Esophagus squamous epithelium (tissue), 4 donors: ENCODE measurements around the gene CASTOR1.

ENCODE experiments used
- POLR2A ChIP-seq, 4 donors: fragments of 450-650 bp; IDR thresholded peaks; one replicate each; pipeline ENCODE4 v1.6.1; 2017; ENCODE audit warnings: antibody characterized with exemption in 4 of 4, mild to moderate bottlenecking in 4 of 4, moderate library complexity in 3 of 4
- TF ChIP-seq, protein P1 (sequence below), 6 experiments: fragments of 450-650 bp in 4 of 6; fragments of 200-600 bp in 2 of 6; sonication (generic) in 2 of 6; IDR thresholded peaks; one replicate each; pipeline ENCODE4 v1.5.1; 2016 to 2019; ENCODE audit warnings: antibody characterized with exemption in 6 of 6, mild to moderate bottlenecking in 4 of 6, moderate library complexity in 4 of 6

DNA sequence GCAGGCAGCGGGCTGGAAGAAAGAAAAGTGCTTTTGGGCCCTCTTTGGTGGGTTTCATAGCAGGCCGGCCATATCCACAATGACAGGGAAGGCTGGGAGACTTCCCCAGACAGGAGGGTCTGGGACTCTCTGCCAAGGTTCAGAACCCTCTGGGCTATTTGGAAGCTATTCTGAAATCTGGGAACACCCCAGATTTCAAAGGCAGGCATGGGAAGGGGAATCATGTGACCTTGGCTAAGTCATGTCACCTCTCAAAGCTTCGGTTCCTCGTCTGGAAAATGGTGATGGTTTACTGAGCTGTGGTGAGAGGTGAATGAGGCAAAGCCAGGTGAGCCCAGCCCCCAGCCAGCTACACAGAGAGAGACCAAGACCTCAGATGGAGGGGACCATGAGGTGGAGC, 4.6 kb downstream of the CASTOR1 start:
- TF ChIP-seq POLR2A (IDR thresholded peaks at IDR 0.05), result no peak
- TF ChIP-seq, protein P1, sequence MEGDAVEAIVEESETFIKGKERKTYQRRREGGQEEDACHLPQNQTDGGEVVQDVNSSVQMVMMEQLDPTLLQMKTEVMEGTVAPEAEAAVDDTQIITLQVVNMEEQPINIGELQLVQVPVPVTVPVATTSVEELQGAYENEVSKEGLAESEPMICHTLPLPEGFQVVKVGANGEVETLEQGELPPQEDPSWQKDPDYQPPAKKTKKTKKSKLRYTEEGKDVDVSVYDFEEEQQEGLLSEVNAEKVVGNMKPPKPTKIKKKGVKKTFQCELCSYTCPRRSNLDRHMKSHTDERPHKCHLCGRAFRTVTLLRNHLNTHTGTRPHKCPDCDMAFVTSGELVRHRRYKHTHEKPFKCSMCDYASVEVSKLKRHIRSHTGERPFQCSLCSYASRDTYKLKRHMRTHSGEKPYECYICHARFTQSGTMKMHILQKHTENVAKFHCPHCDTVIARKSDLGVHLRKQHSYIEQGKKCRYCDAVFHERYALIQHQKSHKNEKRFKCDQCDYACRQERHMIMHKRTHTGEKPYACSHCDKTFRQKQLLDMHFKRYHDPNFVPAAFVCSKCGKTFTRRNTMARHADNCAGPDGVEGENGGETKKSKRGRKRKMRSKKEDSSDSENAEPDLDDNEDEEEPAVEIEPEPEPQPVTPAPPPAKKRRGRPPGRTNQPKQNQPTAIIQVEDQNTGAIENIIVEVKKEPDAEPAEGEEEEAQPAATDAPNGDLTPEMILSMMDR (IDR thresholded peaks at IDR 0.05), result no peak
